ENCODE results near the gene OIT3.

Gene OIT3

GRCh38 chr10:72928798-72929197, 35.3 kb downstream of the OIT3 start:
- Histone ChIP-seq H3K4me3 (ENCODE audit: insufficient read depth, low read length, poor library complexity, severe bottlenecking) (no peak overlapping the region), H3K9ac (ENCODE audit: low read length) (no peak overlapping the region), H3K4me2 (ENCODE audit: low read depth, low read length, poor library complexity, severe bottlenecking) (no peak overlapping the region), H3K27me3 (ENCODE audit: low read length) (no peaks in the 10 kb centered on the region), H3K9me2 (replicated peaks; ENCODE audit: insufficient read depth, low read length) (no peaks in the 10 kb centered on the region), H3F3A (ENCODE audit: insufficient read depth) (no peaks in the 10 kb centered on the region), H3K9me3 (ENCODE audit: insufficient read depth, low read length) (no peaks in the 10 kb centered on the region), H3K79me2 (ENCODE audit: insufficient read depth, low read length) (no peaks in the 10 kb centered on the region), H2AFZ (ENCODE audit: low read depth, low read length, severe bottlenecking) (no peak overlapping the region), H3K36me3 (ENCODE audit: low read length) (no peaks in the 10 kb centered on the region), H4K20me1 (ENCODE audit: low read depth, low read length) (no peaks in the 10 kb centered on the region), H3K27ac (ENCODE audit: low read depth, low read length) (no peak overlapping the region)
- TF ChIP-seq EZH2phosphoT487 (conservative IDR thresholded peaks at IDR 0.05; ENCODE audit: low read length) (no peak), CTCF (IDR thresholded peaks at IDR 0.05; ENCODE audit: insufficient read depth, low read length, poor library complexity, severe bottlenecking) (no peak)

GRCh38 chr10:72930276-72930675, 36.7 kb downstream of the OIT3 start:
- Histone ChIP-seq H3K36me3 (ENCODE audit: low read length) (no peaks in the 10 kb centered on the region), H3K9me3 (ENCODE audit: insufficient read depth, low read length) (no peaks in the 10 kb centered on the region), H3K79me2 (ENCODE audit: insufficient read depth, low read length) (no peaks in the 10 kb centered on the region), H3K9ac (ENCODE audit: low read length) (no peak overlapping the region), H3K4me3 (ENCODE audit: insufficient read depth, low read length, poor library complexity, severe bottlenecking) (no peak overlapping the region), H3K4me2 (ENCODE audit: low read depth, low read length, poor library complexity, severe bottlenecking) (no peak overlapping the region), H2AFZ (ENCODE audit: low read depth, low read length, severe bottlenecking) (no peak overlapping the region), H3F3A (ENCODE audit: insufficient read depth) (no peaks in the 10 kb centered on the region), H3K9me2 (replicated peaks; ENCODE audit: insufficient read depth, low read length) (no peaks in the 10 kb centered on the region), H3K27me3 (ENCODE audit: low read length) (no peaks in the 10 kb centered on the region), H3K27ac (ENCODE audit: low read depth, low read length) (no peak overlapping the region), H4K20me1 (ENCODE audit: low read depth, low read length) (no peaks in the 10 kb centered on the region)
- TF ChIP-seq EZH2phosphoT487 (conservative IDR thresholded peaks at IDR 0.05; ENCODE audit: low read length) (no peak), CTCF (IDR thresholded peaks at IDR 0.05; ENCODE audit: insufficient read depth, low read length, poor library complexity, severe bottlenecking) (no peak)

- no peak for TF ChIP-seq CTCF (IDR thresholded peaks at IDR 0.05; ENCODE audit: insufficient read depth, low read length, poor library complexity, severe bottlenecking)
- TF ChIP-seq EZH2phosphoT487 (conservative IDR thresholded peaks at IDR 0.05; ENCODE audit: low read length), result no peak
- Histone ChIP-seq H3K4me3 (ENCODE audit: insufficient read depth, low read length, poor library complexity, severe bottlenecking) (no peak overlapping the region), H3K9me2 (replicated peaks; ENCODE audit: insufficient read depth, low read length) (no peaks in the 10 kb centered on the region), H2AFZ (ENCODE audit: low read depth, low read length, severe bottlenecking) (no peak overlapping the region), H3F3A (ENCODE audit: insufficient read depth) (no peaks in the 10 kb centered on the region), H3K9me3 (ENCODE audit: insufficient read depth, low read length) (no peaks in the 10 kb centered on the region), H3K79me2 (ENCODE audit: insufficient read depth, low read length) (no peaks in the 10 kb centered on the region), H3K27me3 (ENCODE audit: low read length) (no peaks in the 10 kb centered on the region), H3K36me3 (ENCODE audit: low read length) (no peaks in the 10 kb centered on the region), H3K27ac (ENCODE audit: low read depth, low read length) (no peak overlapping the region), H3K9ac (ENCODE audit: low read length) (no peak overlapping the region), H4K20me1 (ENCODE audit: low read depth, low read length) (no peaks in the 10 kb centered on the region), H3K4me2 (ENCODE audit: low read depth, low read length, poor library complexity, severe bottlenecking) (no peak overlapping the region)
These were observed 38.9 kb downstream of the OIT3 start for GRCh38 chr10:72932259-72933015.
